ENCODE data around the gene PAFAH1B1. TPM values are rescaled to one million over a fixed set of nuclear protein-coding genes. Genes with fewer than 3 reads are reported as not detected.
"Not testable (repeated sequence)": the region's sequence is repeated elsewhere in the genome, so short reads cannot be mapped to it uniquely, and the experiment has no call there.

PAFAH1B1 gene
- total RNA-seq, 1 experiment from 2014 or later: 210 TPM

DNA sequence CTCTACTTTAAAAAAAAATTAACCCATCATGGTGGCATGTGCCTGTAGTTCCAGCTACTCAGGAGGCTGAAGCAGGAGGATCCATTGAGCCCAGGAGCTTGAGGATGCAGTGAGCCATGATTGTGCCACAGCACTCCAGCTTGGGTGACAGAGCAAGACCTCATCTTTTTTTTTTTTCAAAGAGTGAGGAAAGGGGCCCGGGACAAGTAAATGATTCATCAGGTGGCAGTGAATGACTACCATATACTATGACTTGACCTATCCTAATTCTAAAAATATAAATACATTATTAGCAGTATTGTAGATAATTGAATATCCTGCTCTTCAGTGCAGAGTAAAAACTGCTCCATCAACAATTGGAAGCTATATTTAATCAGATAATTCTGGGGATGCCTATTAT is 62.8 kb downstream of the PAFAH1B1 start:
- no TSS peak for BruUV-seq (replicated peaks)
- no peak overlapping the region for H3K4me3 ChIP-seq (ENCODE audit: low read depth, low read length, poor library complexity, severe bottlenecking)
- no peak for TF ChIP-seq EZH2 (IDR thresholded peaks at IDR 0.05; ENCODE audit: borderline replicate concordance, low read depth, low read length, poor library complexity, severe bottlenecking)
- TF ChIP-seq, protein P1, sequence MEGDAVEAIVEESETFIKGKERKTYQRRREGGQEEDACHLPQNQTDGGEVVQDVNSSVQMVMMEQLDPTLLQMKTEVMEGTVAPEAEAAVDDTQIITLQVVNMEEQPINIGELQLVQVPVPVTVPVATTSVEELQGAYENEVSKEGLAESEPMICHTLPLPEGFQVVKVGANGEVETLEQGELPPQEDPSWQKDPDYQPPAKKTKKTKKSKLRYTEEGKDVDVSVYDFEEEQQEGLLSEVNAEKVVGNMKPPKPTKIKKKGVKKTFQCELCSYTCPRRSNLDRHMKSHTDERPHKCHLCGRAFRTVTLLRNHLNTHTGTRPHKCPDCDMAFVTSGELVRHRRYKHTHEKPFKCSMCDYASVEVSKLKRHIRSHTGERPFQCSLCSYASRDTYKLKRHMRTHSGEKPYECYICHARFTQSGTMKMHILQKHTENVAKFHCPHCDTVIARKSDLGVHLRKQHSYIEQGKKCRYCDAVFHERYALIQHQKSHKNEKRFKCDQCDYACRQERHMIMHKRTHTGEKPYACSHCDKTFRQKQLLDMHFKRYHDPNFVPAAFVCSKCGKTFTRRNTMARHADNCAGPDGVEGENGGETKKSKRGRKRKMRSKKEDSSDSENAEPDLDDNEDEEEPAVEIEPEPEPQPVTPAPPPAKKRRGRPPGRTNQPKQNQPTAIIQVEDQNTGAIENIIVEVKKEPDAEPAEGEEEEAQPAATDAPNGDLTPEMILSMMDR (conservative IDR thresholded peaks at IDR 0.05; ENCODE audit: low read depth, low read length): no peak
- H3K4me1 ChIP-seq (ENCODE audit: insufficient read depth, low read length, poor library complexity, severe bottlenecking): no peaks in the 10 kb centered on the region
- no peak for DNase-seq (ENCODE audit: low spot score)
- H3K27me3 ChIP-seq (replicated peaks; ENCODE audit: insufficient read depth, low read depth, low read length, poor library complexity): no peaks in the 10 kb centered on the region
- H3K36me3 ChIP-seq (ENCODE audit: insufficient read depth, low read length, poor library complexity, severe bottlenecking): peaks cover 8% of the 10 kb centered on the region
- H3K9me3 ChIP-seq (ENCODE audit: low read depth, low read length, poor library complexity, severe bottlenecking): no peaks in the 10 kb centered on the region
- POLR2A ChIA-PET (ENCODE audit: low non-redundant PET): no interaction called here
- no peak overlapping the region for H3K27ac ChIP-seq (ENCODE audit: low read depth, low read length, poor library complexity, severe bottlenecking)
- intact Hi-C loops (cut with micrococcal nuclease; ENCODE audit: unreplicated experiment): no loop called here
- CTCF ChIA-PET: no interaction called here

GRCh38 chr17:2659337-2659736 is 65.9 kb downstream of the PAFAH1B1 start:
- POLR2A ChIA-PET (ENCODE audit: low non-redundant PET): interaction anchor here (0.6 kb wide), 1 partner anchor 59 kb away, joined by 3 read pairs; no protein-coding TSS in a partner anchor
- peak; percentile 12 for DNase-seq (ENCODE audit: low spot score)
- CTCF ChIA-PET: interaction anchor here (0.6 kb wide), 2 partner anchors 12 to 21 kb away, joined by 3 to 6 read pairs; no protein-coding TSS in a partner anchor
- H3K36me3 ChIP-seq (ENCODE audit: insufficient read depth, low read length, poor library complexity, severe bottlenecking); H3K27me3 ChIP-seq (replicated peaks; ENCODE audit: insufficient read depth, low read depth, low read length, poor library complexity); H3K4me1 ChIP-seq (ENCODE audit: insufficient read depth, low read length, poor library complexity, severe bottlenecking); intact Hi-C loops (cut with micrococcal nuclease; ENCODE audit: unreplicated experiment); BruUV-seq (replicated peaks); H3K9me3 ChIP-seq (ENCODE audit: low read depth, low read length, poor library complexity, severe bottlenecking); H3K4me3 ChIP-seq (ENCODE audit: low read depth, low read length, poor library complexity, severe bottlenecking); H3K27ac ChIP-seq (ENCODE audit: low read depth, low read length, poor library complexity, severe bottlenecking): not testable (repeated sequence)

- CTCF ChIA-PET; POLR2A ChIA-PET (ENCODE audit: low non-redundant PET); H3K9me3 ChIP-seq (ENCODE audit: low read depth, low read length, poor library complexity, severe bottlenecking); H3K27me3 ChIP-seq (replicated peaks; ENCODE audit: insufficient read depth, low read depth, low read length, poor library complexity); H3K4me1 ChIP-seq (ENCODE audit: insufficient read depth, low read length, poor library complexity, severe bottlenecking); H3K4me3 ChIP-seq (ENCODE audit: low read depth, low read length, poor library complexity, severe bottlenecking); H3K36me3 ChIP-seq (ENCODE audit: insufficient read depth, low read length, poor library complexity, severe bottlenecking); DNase-seq (ENCODE audit: low spot score); BruUV-seq (replicated peaks); H3K27ac ChIP-seq (ENCODE audit: low read depth, low read length, poor library complexity, severe bottlenecking); intact Hi-C loops (cut with micrococcal nuclease; ENCODE audit: unreplicated experiment): not testable (repeated sequence)
These were observed 67.0 kb downstream of the PAFAH1B1 start for GRCh38 chr17:2660410-2660809.

DNA sequence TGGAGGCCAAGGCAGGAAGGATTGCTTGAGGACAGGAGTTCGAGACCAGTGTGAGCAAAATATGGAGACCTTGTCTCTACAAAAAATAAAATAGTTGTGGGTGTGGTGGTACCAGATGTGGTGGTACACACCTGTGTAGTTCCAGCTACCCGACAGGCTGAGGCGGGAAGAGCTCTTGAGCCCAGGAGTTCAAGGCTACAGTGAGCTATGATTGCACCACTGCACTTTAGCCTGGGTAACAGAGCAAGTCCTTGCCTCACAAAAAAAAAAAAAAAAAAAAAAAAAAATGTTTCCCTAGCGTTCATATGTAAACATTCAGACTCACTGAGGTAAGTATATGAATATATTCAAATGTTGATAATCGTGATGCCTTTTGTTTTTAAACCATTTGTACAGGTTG is 78.6 kb downstream of the PAFAH1B1 start:
- CTCF ChIA-PET: no interaction called here
- POLR2A ChIA-PET (ENCODE audit: low non-redundant PET): no interaction called here
- TF ChIP-seq EZH2 (IDR thresholded peaks at IDR 0.05; ENCODE audit: borderline replicate concordance, low read depth, low read length, poor library complexity, severe bottlenecking): no peak
- TF ChIP-seq, protein P1 (conservative IDR thresholded peaks at IDR 0.05; ENCODE audit: low read depth, low read length): no peak
- DNase-seq (ENCODE audit: low spot score): no peak
- no peak overlapping the region for H3K27ac ChIP-seq (ENCODE audit: low read depth, low read length, poor library complexity, severe bottlenecking)
- intact Hi-C loops (cut with micrococcal nuclease; ENCODE audit: unreplicated experiment): loop anchor here (10.0 kb wide), 2 partner anchors 157 to 247 kb away; partner anchors contain the start of gene METTL16
- no TSS peak for BruUV-seq (replicated peaks)
- peaks cover 83% of the 10 kb centered on the region for H3K36me3 ChIP-seq (ENCODE audit: insufficient read depth, low read length, poor library complexity, severe bottlenecking)
- H3K27me3 ChIP-seq (replicated peaks; ENCODE audit: insufficient read depth, low read depth, low read length, poor library complexity): no peaks in the 10 kb centered on the region
- H3K4me3 ChIP-seq (ENCODE audit: low read depth, low read length, poor library complexity, severe bottlenecking): no peak overlapping the region
- H3K4me1 ChIP-seq (ENCODE audit: insufficient read depth, low read length, poor library complexity, severe bottlenecking): no peaks in the 10 kb centered on the region
- H3K9me3 ChIP-seq (ENCODE audit: low read depth, low read length, poor library complexity, severe bottlenecking): no peaks in the 10 kb centered on the region

DNA sequence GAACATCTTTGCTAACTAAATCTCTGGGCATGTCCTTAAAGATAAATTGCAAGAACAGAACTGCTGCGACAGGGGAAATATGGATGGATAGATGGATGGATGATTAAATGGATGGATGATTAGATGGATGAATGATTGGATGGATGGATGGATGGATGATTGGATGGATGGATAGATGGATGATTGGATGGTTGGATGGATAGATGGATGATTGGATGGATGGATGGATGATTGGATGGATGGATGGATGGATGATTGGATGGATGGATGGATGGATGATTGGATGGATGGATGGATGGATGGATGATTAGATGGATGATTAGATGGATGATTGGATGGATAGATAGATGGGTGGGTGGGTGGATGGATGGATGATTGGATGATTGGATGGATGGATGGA is 85.8 kb downstream of the PAFAH1B1 start:
- H3K4me1 ChIP-seq (ENCODE audit: insufficient read depth, low read length, poor library complexity, severe bottlenecking); H3K9me3 ChIP-seq (ENCODE audit: low read depth, low read length, poor library complexity, severe bottlenecking); H3K4me3 ChIP-seq (ENCODE audit: low read depth, low read length, poor library complexity, severe bottlenecking); POLR2A ChIA-PET (ENCODE audit: low non-redundant PET); CTCF ChIA-PET; H3K27ac ChIP-seq (ENCODE audit: low read depth, low read length, poor library complexity, severe bottlenecking); BruUV-seq (replicated peaks); H3K27me3 ChIP-seq (replicated peaks; ENCODE audit: insufficient read depth, low read depth, low read length, poor library complexity); DNase-seq (ENCODE audit: low spot score): not testable (repeated sequence)
- peaks cover 76% of the 10 kb centered on the region for H3K36me3 ChIP-seq (ENCODE audit: insufficient read depth, low read length, poor library complexity, severe bottlenecking)
- intact Hi-C loops (cut with micrococcal nuclease; ENCODE audit: unreplicated experiment): loop anchor here (10.0 kb wide), 2 partner anchors 164 to 254 kb away; partner anchors contain the start of gene METTL16

Measured in A673 (cell line).